HG03432 (cell line): Measurements from ENCODE around the gene WDR4.
A peak's percentile ranks its signal among the peaks of the same experiment; 100 is the strongest.
"Not testable (repeated sequence)": the region's sequence is repeated elsewhere in the genome, so short reads cannot be mapped to it uniquely, and the experiment has no call there.

Source experiments
- ATAC-seq: cut with Tn5 transposase; IDR thresholded peaks from one replicate; pipeline ENCODE4 v1.9.1; 2021; ENCODE audit warnings: mild to moderate bottlenecking, moderate library complexity; ENCODE audit not compliant: unreplicated experiment

The WDR4 gene, protein sequence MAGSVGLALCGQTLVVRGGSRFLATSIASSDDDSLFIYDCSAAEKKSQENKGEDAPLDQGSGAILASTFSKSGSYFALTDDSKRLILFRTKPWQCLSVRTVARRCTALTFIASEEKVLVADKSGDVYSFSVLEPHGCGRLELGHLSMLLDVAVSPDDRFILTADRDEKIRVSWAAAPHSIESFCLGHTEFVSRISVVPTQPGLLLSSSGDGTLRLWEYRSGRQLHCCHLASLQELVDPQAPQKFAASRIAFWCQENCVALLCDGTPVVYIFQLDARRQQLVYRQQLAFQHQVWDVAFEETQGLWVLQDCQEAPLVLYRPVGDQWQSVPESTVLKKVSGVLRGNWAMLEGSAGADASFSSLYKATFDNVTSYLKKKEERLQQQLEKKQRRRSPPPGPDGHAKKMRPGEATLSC

DNA sequence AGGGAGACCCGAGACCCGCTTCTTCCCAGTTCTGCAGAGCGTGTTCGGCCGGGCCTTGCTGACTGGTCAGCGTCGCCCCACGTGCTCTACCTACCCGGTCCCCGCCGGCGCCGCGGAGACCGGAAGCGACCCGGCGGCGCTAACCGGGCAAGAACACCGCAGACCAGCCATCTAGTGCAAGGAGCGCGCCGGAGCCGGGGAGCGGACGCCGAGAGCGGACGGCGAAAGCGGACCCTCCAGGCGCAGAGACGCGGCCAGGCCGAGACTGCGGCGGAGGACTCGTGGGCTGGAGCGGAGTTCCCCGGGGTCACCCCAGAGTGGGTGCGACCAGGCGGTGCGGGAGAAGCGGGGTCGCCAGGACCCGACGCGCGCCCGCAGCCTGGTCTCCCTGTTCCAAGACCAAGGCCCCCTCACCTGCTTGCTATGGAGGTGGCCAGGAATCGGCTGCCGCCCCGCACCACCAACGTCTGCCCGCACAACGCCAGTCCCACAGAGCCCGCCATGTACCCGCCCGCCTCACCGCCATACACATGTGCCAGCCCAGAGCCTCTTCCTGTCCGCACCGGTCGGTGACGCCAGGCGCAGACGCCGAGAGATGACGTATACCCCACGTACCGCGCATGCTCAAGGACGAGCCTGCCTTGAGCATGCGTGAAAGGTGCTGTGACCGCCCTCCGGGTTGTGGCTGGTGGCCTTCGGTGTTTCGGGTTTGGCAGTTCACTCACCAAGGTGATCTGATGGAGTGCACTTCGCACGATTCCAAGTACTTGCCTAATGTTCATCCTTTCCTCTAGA lies at the start of gene WDR4:
WDR4 (minus strand) TSS at position 547 of the 795 bp plus-strand sequence; CDS start at position 503, 44 bp downstream.
- peak; percentile 86 for ATAC-seq

- not testable (repeated sequence) for ATAC-seq
Measured at GRCh38 chr21:42927474-42928200, 48.3 kb upstream of the WDR4 start.

GRCh38 chr21:42925114-42925926 lies 46.0 kb upstream of the WDR4 start, which contains the start of gene ERVH48-1:
TSS of gene ERVH48-1 (minus strand) at chr21:42925630. CDS start at chr21:42919006, 6,624 bp downstream.
- ATAC-seq = no peak

DNA sequence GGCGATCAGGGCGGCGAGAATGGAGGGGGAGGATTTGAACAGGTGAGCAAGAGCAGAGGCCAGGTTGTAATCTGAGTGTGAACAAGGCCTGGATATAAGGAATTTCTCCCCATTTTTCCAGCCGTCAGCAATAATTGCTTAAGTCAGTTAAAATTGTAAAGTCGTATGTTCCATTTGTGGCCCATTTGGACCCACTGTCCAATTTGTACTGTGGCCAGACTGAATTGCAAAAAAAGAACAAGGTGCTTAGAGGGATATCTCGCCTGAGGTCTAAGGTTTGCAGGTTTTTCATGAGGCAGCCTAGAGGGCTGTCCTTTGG lies 45.1 kb upstream of the WDR4 start:
- no peak for ATAC-seq

- no peak for ATAC-seq
Measured at GRCh38 chr21:42923553-42924432, 44.5 kb upstream of the WDR4 start.

GRCh38 chr21:42922918-42923317 lies 43.6 kb upstream of the WDR4 start:
- no peak for ATAC-seq

DNA sequence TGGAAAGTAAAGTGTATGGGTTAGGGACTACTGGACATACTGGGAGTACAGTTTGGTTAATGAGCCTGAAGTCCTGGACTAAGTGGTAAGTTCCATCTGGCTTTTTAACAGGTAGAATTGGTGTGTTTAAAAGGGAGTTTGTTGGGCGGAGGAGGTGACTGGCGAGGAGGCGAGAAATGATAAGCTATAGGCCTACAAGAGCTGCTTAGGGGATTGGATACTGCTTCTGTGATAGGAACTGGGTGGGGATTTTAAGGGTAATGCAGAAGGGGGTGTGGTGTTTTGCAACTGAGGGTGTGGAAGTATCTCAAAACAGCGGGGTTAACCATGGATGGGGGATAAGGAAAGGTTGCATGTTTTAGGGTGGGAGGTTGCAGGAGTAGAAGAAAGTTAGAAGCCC lies 42.6 kb upstream of the WDR4 start:
- no peak for ATAC-seq

GRCh38 chr21:42918291-42918690 lies 39.0 kb upstream of the WDR4 start:
- ATAC-seq = no peak

DNA sequence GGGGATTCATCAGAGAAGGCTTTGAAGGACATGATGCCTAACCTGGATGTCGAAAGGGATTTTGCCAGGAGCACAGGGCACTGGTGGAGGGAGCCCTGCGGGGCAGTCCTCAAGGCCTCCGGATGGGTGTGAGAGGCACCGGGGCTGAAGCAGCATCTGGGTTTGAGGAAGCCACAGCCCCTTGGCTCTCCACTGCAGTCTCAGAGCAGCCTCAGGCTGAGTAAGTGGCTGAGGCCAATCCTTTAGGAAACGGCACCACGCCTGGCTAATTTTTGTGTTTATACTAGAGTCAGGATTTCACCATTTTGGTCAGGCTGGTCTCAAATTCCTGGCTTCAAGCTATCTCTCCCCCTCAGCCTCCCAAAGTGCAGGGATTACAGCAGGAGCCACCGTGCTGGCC lies 34.1 kb upstream of the WDR4 start:
- no peak for ATAC-seq

DNA sequence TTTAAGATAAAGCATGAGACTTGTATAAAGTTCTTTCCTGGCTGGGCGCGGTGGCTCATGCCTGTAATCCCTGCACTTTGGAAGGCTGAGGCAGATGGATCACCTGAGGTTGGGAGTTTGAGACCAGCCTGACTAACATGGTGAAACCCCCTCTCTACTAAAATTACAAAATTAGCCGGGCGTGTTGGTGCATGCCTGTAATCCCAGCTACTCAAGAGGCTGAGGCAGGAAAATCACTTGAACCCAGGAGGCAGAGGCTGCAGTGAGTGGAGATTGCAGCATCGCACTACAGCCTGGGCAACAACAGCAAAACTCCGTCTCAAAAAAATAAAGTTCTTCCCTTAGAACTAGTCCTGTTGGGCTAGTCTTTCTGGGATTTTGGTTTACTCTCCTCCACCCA lies 32.6 kb upstream of the WDR4 start:
- not testable (repeated sequence) for ATAC-seq

GRCh38 chr21:42908484-42908883 lies 29.1 kb upstream of the WDR4 start:
- ATAC-seq = not testable (repeated sequence)

DNA sequence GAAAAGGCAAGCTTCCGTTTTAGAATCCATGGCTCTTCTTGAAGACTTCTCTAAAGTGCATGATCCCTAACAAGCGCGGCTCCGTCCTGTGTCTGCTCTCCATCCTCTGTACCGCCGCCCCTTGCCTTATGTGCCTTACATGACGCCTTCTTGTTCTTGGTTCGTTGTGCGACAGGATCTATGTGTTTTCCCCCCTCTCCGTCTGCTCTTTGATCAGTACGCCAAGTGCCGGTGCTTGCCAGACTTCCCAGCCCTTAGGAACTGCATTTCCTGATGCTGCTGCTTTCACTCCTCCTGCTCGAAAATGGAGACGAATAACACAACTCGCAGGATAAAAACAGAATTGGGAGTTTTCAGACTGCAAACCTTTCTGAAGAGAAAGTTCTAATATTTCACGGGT lies 26.9 kb upstream of the WDR4 start:
- ATAC-seq = no peak

- ATAC-seq = no peak
Measured at GRCh38 chr21:42905195-42905594, 25.9 kb upstream of the WDR4 start.

DNA sequence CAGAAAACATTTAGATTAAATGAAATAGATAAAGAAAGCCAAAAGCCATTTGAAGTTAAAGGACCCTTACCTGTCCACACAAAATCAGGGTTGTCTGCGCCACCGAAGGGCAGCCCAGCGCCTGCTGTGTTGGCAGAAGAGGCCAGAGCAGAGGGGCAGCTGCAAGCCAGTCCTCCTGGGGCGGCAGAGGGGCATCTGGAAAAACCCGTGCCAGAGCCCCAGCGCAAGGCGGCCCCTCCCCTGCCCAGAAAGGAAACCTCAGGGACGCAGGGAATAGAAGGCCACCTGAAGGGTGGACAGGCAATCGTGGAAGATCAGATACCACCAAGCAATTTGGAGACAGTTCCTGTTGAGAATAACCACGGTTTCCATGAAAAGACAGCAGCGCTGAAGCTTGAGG lies 24.5 kb upstream of the WDR4 start:
- ATAC-seq = no peak

- ATAC-seq = no peak
Measured at GRCh38 chr21:42900446-42900845, 21.1 kb upstream of the WDR4 start.

GRCh38 chr21:42892931-42893755 lies 13.8 kb upstream of the WDR4 start, which contains the start of gene NDUFV3:
TSS of gene NDUFV3 (plus strand) at chr21:42893309. CDS start at chr21:42893334, 25 bp downstream.
- ATAC-seq = peak; percentile 94

DNA sequence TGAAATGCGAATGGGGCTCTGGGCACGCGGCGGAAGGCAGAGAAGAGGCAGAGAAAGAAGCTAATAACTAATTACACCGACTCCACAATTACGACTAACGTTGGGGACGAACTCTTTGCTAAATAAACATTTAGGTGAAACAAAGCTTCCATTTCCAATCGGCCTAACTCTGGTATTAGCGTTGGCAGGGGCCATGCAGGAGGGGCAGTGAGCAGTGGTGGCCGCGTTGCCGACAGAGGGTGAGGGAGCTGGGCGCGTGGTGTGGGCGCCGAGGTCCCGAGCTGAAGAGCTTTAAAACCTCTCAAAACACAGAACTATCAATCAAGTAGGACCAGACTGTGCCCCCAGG lies 13.2 kb upstream of the WDR4 start:
- peak; percentile 25 for ATAC-seq

DNA sequence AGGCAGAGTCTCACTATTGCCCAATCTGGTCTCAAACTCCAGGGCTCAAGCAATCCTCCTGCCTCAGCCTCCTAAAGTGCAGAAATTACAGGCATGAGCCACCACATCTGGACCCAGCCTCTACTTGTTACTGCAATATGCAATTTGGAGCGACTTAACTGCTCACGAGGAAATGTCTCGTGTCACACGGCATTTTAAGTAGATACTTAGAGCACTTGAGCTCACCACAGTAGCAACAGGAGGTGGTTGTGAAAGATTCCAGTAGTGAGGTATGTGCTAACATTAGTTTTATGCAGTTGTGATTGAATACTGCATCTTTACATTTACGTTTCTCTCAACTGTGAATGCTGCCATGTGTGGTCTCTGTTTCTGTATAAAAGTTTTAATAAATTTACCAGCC lies 8.0 kb upstream of the WDR4 start:
- ATAC-seq = no peak

DNA sequence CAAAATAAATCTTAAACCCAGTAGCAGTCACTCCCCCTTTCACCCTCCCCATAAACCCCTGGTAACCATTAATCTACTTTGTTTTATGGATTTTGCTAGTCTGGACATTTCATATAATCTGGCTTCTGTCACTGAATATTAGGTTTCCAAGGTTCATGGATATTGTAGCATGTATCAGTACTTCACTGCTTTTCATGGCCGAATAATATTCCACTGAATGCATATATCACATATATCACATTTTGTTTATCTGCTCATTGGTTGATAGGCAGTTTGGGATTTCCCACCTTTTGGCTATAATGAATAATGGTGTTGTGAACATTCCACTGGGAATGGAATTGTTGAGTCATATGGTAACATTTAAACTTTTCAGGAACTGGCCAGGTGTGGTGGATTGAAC lies 4.6 kb upstream of the WDR4 start:
- no peak for ATAC-seq
